Jurkat, Clone E6-1 (cell line): Measurements from ENCODE around the gene KLHDC4.

ENCODE experiments used
- DNase-seq: peaks from one replicate; pipeline ENCODE4 v3.0.0-alpha.2; 2011; ENCODE audit warnings: low read depth, low spot score
- H3K4me3 ChIP-seq: 2 replicates; pipeline ENCODE4 v1.5.1; 2011; ENCODE audit warnings: mild to moderate bottlenecking, low read length, control low read depth, moderate library complexity

KLHDC4 gene

GRCh38 chr16:87675111-87675719, 90.6 kb downstream of the KLHDC4 start:
- no peak for DNase-seq

GRCh38 chr16:87674419-87674818, 91.4 kb downstream of the KLHDC4 start:
- H3K4me3 ChIP-seq, result no peak overlapping the region
- DNase-seq, result no peak

More at GRCh38 chr16:87675111-87675719, 90.6 kb downstream of the KLHDC4 start:
- no peak overlapping the region for H3K4me3 ChIP-seq

GRCh38 chr16:87671715-87672270, 94.0 kb downstream of the KLHDC4 start:
- no peak overlapping the region for H3K4me3 ChIP-seq
- no peak for DNase-seq

GRCh38 chr16:87671221-87671620, 94.6 kb downstream of the KLHDC4 start:
- H3K4me3 ChIP-seq, result no peak overlapping the region
- DNase-seq, result no peak

- H3K4me3 ChIP-seq, result no peak overlapping the region
- DNase-seq, result no peak
Measured at GRCh38 chr16:87669672-87670071, 96.1 kb downstream of the KLHDC4 start.

GRCh38 chr16:87667946-87668345, 97.8 kb downstream of the KLHDC4 start:
- no peak overlapping the region for H3K4me3 ChIP-seq

GRCh38 chr16:87667443-87667842, 98.3 kb downstream of the KLHDC4 start:
- H3K4me3 ChIP-seq, result no peak overlapping the region

More at GRCh38 chr16:87667946-87668345, 97.8 kb downstream of the KLHDC4 start:
- DNase-seq, result no peak

GRCh38 chr16:87666919-87667318, 98.9 kb downstream of the KLHDC4 start:
- no peak overlapping the region for H3K4me3 ChIP-seq
- DNase-seq, result no peak

More at GRCh38 chr16:87667443-87667842, 98.3 kb downstream of the KLHDC4 start:
- no peak for DNase-seq

- no peak for DNase-seq
- no peak overlapping the region for H3K4me3 ChIP-seq
Measured at GRCh38 chr16:87665193-87665592, 100.6 kb downstream of the KLHDC4 start.

- H3K4me3 ChIP-seq, result no peak overlapping the region
- DNase-seq, result no peak
Measured at GRCh38 chr16:87664792-87665191, 101.0 kb downstream of the KLHDC4 start.

- no peak for DNase-seq
- no peak overlapping the region for H3K4me3 ChIP-seq
Measured at GRCh38 chr16:87662254-87663204, 103.3 kb downstream of the KLHDC4 start.

- peak; percentile 89 for DNase-seq
Measured at GRCh38 chr16:87661561-87661960, 104.2 kb downstream of the KLHDC4 start.

GRCh38 chr16:87658564-87659225, 107.1 kb downstream of the KLHDC4 start:
- DNase-seq, result no peak
- no peak overlapping the region for H3K4me3 ChIP-seq

More at GRCh38 chr16:87661561-87661960, 104.2 kb downstream of the KLHDC4 start:
- no peak overlapping the region for H3K4me3 ChIP-seq
